HL-60 (cell line): ENCODE results near the gene LRP6.

Experiments
- GABPA ChIP-seq: IDR thresholded peaks from 2 replicates; pipeline ENCODE4 v1.6.1; 2012; ENCODE audit warnings: low read depth
- POLR2AphosphoS5 ChIP-seq: IDR thresholded peaks from 2 replicates; pipeline ENCODE4 v1.6.1; 2012; ENCODE audit warnings: low read depth
- REST ChIP-seq: IDR thresholded peaks from 2 replicates; pipeline ENCODE4 v1.6.1; 2012; ENCODE audit warnings: low read depth; ENCODE audit not compliant: insufficient replicate concordance
- SPI1 ChIP-seq: IDR thresholded peaks from 2 replicates; pipeline ENCODE4 v1.6.1; 2012; ENCODE audit warnings: low read depth, mild to moderate bottlenecking, borderline replicate concordance
- TF ChIP-seq, protein P1 (sequence below): IDR thresholded peaks from one replicate; pipeline ENCODE4 v1.5.1; 2011; ENCODE audit warnings: low read length, control low read depth, inconsistent platforms; ENCODE audit not compliant: insufficient read depth

- TF ChIP-seq, protein P1, sequence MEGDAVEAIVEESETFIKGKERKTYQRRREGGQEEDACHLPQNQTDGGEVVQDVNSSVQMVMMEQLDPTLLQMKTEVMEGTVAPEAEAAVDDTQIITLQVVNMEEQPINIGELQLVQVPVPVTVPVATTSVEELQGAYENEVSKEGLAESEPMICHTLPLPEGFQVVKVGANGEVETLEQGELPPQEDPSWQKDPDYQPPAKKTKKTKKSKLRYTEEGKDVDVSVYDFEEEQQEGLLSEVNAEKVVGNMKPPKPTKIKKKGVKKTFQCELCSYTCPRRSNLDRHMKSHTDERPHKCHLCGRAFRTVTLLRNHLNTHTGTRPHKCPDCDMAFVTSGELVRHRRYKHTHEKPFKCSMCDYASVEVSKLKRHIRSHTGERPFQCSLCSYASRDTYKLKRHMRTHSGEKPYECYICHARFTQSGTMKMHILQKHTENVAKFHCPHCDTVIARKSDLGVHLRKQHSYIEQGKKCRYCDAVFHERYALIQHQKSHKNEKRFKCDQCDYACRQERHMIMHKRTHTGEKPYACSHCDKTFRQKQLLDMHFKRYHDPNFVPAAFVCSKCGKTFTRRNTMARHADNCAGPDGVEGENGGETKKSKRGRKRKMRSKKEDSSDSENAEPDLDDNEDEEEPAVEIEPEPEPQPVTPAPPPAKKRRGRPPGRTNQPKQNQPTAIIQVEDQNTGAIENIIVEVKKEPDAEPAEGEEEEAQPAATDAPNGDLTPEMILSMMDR = no peak
- TF ChIP-seq GABPA (no peak), REST (no peak), POLR2AphosphoS5 (no peak), SPI1 (no peak)
These were observed 184.9 kb downstream of the LRP6 start for GRCh38 chr12:12081836-12082497.
